DOHH2 (cell line): ENCODE data around the gene CSMD2.

Source experiments
- H3F3A ChIP-seq: fragments of 200-600 bp; sonication (generic), shearing (Covaris generic); 2 replicates; pipeline ENCODE4 v1.6.0; 2016; ENCODE audit warnings: antibody characterized with exemption, mild to moderate bottlenecking; ENCODE audit not compliant: control insufficient read depth, insufficient read depth
- H3K27ac ChIP-seq: fragments of 200-600 bp; sonication (generic); 2 replicates; pipeline ENCODE4 v1.5.1; 2014; ENCODE audit warnings: low read depth, mild to moderate bottlenecking, low read length, moderate library complexity
- H3K27me3 ChIP-seq: fragments of 200-600 bp; sonication (generic); 2 replicates; pipeline ENCODE4 v1.6.1; 2014; ENCODE audit warnings: mild to moderate bottlenecking, low read length, mixed read lengths; ENCODE audit not compliant: control insufficient read depth
- H3K36me3 ChIP-seq: fragments of 200-600 bp; sonication (generic); 2 replicates; pipeline ENCODE4 v1.6.1; 2014; ENCODE audit warnings: mild to moderate bottlenecking, low read length, moderate library complexity, mixed read lengths; ENCODE audit not compliant: control insufficient read depth
- H3K4me1 ChIP-seq: fragments of 200-600 bp; sonication (generic); 2 replicates; pipeline ENCODE4 v1.6.1; 2014; ENCODE audit warnings: mild to moderate bottlenecking, low read length, mixed read lengths; ENCODE audit not compliant: control insufficient read depth
- H3K4me2 ChIP-seq: fragments of 200-600 bp; sonication (generic); 2 replicates; pipeline ENCODE4 v1.6.0; 2014; ENCODE audit warnings: mild to moderate bottlenecking, low read length, moderate library complexity
- H3K4me3 ChIP-seq: fragments of 200-600 bp; sonication (generic); 2 replicates; pipeline ENCODE4 v1.5.1; 2014; ENCODE audit warnings: mild to moderate bottlenecking, low read length, mixed read lengths
- H3K79me2 ChIP-seq: fragments of 200-600 bp; sonication (generic); 2 replicates; pipeline ENCODE4 v1.6.1; 2014; ENCODE audit warnings: mild to moderate bottlenecking, low read length, mixed read lengths; ENCODE audit not compliant: control insufficient read depth
- H3K9me2 ChIP-seq: fragments of 200-600 bp; sonication (generic); replicated peaks from 2 replicates; pipeline ENCODE4 v1.6.1; 2014; ENCODE audit warnings: mild to moderate bottlenecking, low read length, mixed read lengths; ENCODE audit not compliant: control insufficient read depth
- H3K9me3 ChIP-seq: fragments of 200-600 bp; sonication (generic); 2 replicates; pipeline ENCODE4 v1.6.1; 2014; ENCODE audit warnings: antibody characterized with exemption, low read length, mixed read lengths; ENCODE audit not compliant: control insufficient read depth, insufficient read depth
- H4K20me1 ChIP-seq: fragments of 200-600 bp; sonication (generic); 2 replicates; pipeline ENCODE4 v1.6.0; 2014; ENCODE audit warnings: low read depth, mild to moderate bottlenecking, antibody characterized with exemption, low read length, moderate library complexity; ENCODE audit not compliant: control insufficient read depth, insufficient read depth
- CTCF ChIP-seq: fragments of 200-600 bp; sonication (generic); IDR thresholded peaks from one replicate; pipeline ENCODE4 v1.5.1; 2014; ENCODE audit warnings: antibody characterized with exemption, mild to moderate bottlenecking, low read depth, low read length; ENCODE audit not compliant: poor library complexity, severe bottlenecking
- EZH2phosphoT487 ChIP-seq: fragments of 200-600 bp; sonication (generic); IDR thresholded peaks from 2 replicates; pipeline ENCODE4 v1.6.1; 2017; ENCODE audit warnings: borderline replicate concordance, mild to moderate bottlenecking, antibody characterized with exemption, low read length, moderate library complexity, mixed read lengths

Gene CSMD2

GRCh38 chr1:33714421-33714820 lies 450.6 kb downstream of the CSMD2 start:
- Histone ChIP-seq H3K27ac (no peak overlapping the region), H3K9me3 (no peaks in the 10 kb centered on the region), H3K79me2 (no peaks in the 10 kb centered on the region), H3K9me2 (no peaks in the 10 kb centered on the region), H3K4me1 (no peaks in the 10 kb centered on the region), H3K4me3 (no peak overlapping the region), H3K36me3 (no peaks in the 10 kb centered on the region), H3K4me2 (no peak overlapping the region), H3F3A (no peaks in the 10 kb centered on the region), H3K27me3 (no peaks in the 10 kb centered on the region), H4K20me1 (no peaks in the 10 kb centered on the region)
- TF ChIP-seq EZH2phosphoT487 (no peak), CTCF (no peak)

GRCh38 chr1:33713058-33713877 lies 451.8 kb downstream of the CSMD2 start:
- Histone ChIP-seq H3K27ac (no peak overlapping the region), H3K4me1 (no peaks in the 10 kb centered on the region), H3F3A (no peaks in the 10 kb centered on the region), H4K20me1 (no peaks in the 10 kb centered on the region), H3K4me2 (no peak overlapping the region), H3K9me3 (no peaks in the 10 kb centered on the region), H3K4me3 (no peak overlapping the region), H3K27me3 (no peaks in the 10 kb centered on the region), H3K9me2 (no peaks in the 10 kb centered on the region), H3K36me3 (no peaks in the 10 kb centered on the region), H3K79me2 (no peaks in the 10 kb centered on the region)
- TF ChIP-seq EZH2phosphoT487, result no peak
- TF ChIP-seq CTCF, result no peak

GRCh38 chr1:33712186-33712585 lies 452.8 kb downstream of the CSMD2 start:
- Histone ChIP-seq H3K4me2 (no peak overlapping the region), H3K9me3 (no peaks in the 10 kb centered on the region), H3F3A (no peaks in the 10 kb centered on the region), H3K27ac (no peak overlapping the region), H3K4me3 (no peak overlapping the region), H3K36me3 (no peaks in the 10 kb centered on the region), H3K27me3 (no peaks in the 10 kb centered on the region), H4K20me1 (no peaks in the 10 kb centered on the region), H3K9me2 (no peaks in the 10 kb centered on the region), H3K79me2 (no peaks in the 10 kb centered on the region), H3K4me1 (no peaks in the 10 kb centered on the region)
- no peak for TF ChIP-seq CTCF
- TF ChIP-seq EZH2phosphoT487, result no peak
